ENCODE results near the gene CYTH1.

CYTH1 gene

GRCh38 chr17:78707016-78707415 is 75.1 kb downstream of the CYTH1 start:
- no peak for DNase-seq (ENCODE audit: low read depth)
- H3K4me3 ChIP-seq (replicated peaks; ENCODE audit: low read depth, low read length), result no peak overlapping the region
- no peak for TF ChIP-seq CTCF (IDR thresholded peaks at IDR 0.05; ENCODE audit: low read length, missing control alignments)

GRCh38 chr17:78706271-78706915 is 75.7 kb downstream of the CYTH1 start:
- no peak overlapping the region for H3K4me3 ChIP-seq (replicated peaks; ENCODE audit: low read depth, low read length)
- TF ChIP-seq CTCF (IDR thresholded peaks at IDR 0.05; ENCODE audit: low read length, missing control alignments), result no peak
- no peak for DNase-seq (ENCODE audit: low read depth)

GRCh38 chr17:78705071-78705470 is 77.0 kb downstream of the CYTH1 start:
- H3K4me3 ChIP-seq (replicated peaks; ENCODE audit: low read depth, low read length), result no peak overlapping the region
- no peak for TF ChIP-seq CTCF (IDR thresholded peaks at IDR 0.05; ENCODE audit: low read length, missing control alignments)
- no peak for DNase-seq (ENCODE audit: low read depth)

DNA sequence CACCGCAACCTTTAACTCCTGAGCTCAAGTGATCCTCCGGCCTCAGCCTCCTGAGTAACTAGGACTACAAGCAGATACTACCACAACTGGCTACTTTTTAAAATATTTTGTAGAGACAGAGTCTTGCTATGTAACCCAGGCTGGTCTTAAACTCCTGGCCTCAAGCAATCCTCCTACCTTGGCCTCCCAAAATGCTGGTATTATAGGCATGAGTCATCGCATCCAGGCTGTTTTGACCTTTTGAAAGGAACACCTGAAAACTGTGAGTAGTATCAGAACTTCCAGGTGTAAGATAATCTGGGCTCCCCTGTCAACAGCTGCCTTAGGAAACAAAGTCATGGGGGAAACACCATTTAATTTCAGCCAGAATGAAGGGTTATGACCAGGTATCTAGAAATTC is 77.5 kb downstream of the CYTH1 start:
- no peak for DNase-seq (ENCODE audit: low read depth)
- no peak overlapping the region for H3K4me3 ChIP-seq (replicated peaks; ENCODE audit: low read depth, low read length)
- TF ChIP-seq CTCF (IDR thresholded peaks at IDR 0.05; ENCODE audit: low read length, missing control alignments), result no peak

DNA sequence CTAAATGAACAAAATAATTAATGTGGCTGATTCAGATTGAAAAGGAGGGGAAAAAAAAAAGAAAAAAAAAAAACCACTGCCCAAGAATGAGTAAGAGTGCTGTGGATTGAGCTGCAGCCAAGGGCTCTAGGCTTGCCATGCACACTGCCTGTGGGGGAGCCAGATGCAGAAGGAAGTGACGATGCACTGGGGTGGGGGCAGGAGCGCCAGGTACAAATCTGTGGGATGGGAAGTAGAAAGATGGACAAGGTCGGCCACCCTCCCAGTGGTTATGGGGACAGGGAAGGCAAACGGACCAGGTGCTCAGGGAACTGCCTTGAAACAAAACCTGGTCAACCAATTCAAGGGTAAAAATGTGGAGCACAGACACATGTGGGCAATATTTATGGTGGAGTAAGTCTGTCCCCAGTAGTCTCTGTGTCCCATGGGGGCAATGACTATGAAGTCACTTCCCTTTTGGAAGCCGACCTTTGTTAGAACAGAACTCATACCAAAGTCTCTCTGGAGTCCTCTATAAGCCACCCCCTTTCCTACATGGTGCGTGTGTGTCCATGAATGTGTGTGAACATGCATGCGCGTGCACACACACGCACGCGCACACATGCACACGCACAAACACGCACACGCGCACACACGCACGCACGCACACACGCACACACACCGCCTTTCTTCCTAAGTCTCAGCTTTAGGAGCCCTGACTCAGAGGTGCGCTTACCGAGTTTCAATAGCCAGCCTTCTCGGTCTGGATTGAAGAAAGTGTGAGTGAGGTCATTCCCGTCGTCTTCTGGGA is 84.3 kb downstream of the CYTH1 start:
- DNase-seq (ENCODE audit: low read depth), result peak; percentile 39
- no peak overlapping the region for H3K4me3 ChIP-seq (replicated peaks; ENCODE audit: low read depth, low read length)
- no peak for TF ChIP-seq CTCF (IDR thresholded peaks at IDR 0.05; ENCODE audit: low read length, missing control alignments)

DNA sequence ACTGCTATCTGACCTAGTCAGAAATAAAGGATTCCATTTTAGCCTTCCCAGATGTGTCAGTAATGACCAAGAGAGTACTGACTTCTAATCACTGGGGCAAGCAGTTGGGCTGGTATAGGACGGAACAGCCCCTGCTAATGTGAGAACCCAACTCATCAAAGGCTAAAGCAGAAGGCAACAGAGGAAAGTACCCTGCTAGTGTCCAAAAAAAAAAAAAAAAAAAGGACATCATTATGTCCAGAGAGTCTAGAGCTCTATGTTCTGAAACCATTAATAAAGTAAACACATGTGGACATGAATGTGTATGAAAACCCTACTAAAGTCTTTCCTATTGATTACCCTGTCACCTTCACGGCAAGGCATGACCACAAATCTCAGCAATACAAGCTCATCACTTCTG is 85.0 kb downstream of the CYTH1 start:
- TF ChIP-seq CTCF (IDR thresholded peaks at IDR 0.05; ENCODE audit: low read length, missing control alignments), result no peak
- H3K4me3 ChIP-seq (replicated peaks; ENCODE audit: low read depth, low read length), result no peak overlapping the region
- no peak for DNase-seq (ENCODE audit: low read depth)

Data from fibroblast of pulmonary artery (primary cell).